Liver (tissue), 9 donors: ENCODE data around the gene PCDH15. TPM values are rescaled to one million over a fixed set of nuclear protein-coding genes. Genes with fewer than 3 reads are reported as not detected.

Experiments used
- DNase-seq: peaks from one replicate; pipeline ENCODE4 v3.0.0-alpha.2; 2017; ENCODE audit warnings: low spot score
- H3K27ac ChIP-seq, 2 donors: one replicate each; pipeline ENCODE4 v1.7.0; 2013; ENCODE audit warnings: inconsistent platforms in 2 of 2, low read length in 2 of 2, control low read depth in 1 of 2, low read depth in 1 of 2, mild to moderate bottlenecking in 1 of 2
- H3K27me3 ChIP-seq, 4 donors: one replicate each; pipeline versions ENCODE4 v1.6.1 to v1.7.0; 2013; ENCODE audit warnings: low read length in 3 of 4, inconsistent platforms in 1 of 4, mild to moderate bottlenecking in 1 of 4, moderate library complexity in 1 of 4; ENCODE audit not compliant: control insufficient read depth in 4 of 4, insufficient read depth in 4 of 4
- H3K36me3 ChIP-seq, 4 donors: one replicate each; pipeline versions ENCODE4 v1.6.1 to v1.7.0; 2013; ENCODE audit warnings: low read length in 3 of 4, mild to moderate bottlenecking in 3 of 4, low read depth in 1 of 4, moderate library complexity in 1 of 4; ENCODE audit not compliant: control insufficient read depth in 4 of 4, insufficient read depth in 3 of 4
- H3K4me1 ChIP-seq, 4 donors: one replicate each; pipeline versions ENCODE4 v1.6.1 to v1.7.0; 2013; ENCODE audit warnings: low read length in 3 of 4, mild to moderate bottlenecking in 3 of 4, moderate library complexity in 1 of 4; ENCODE audit not compliant: control insufficient read depth in 4 of 4, insufficient read depth in 4 of 4
- H3K4me3 ChIP-seq, 3 donors: one replicate each; pipeline versions ENCODE4 v1.6.1 to v1.7.0; 2013; ENCODE audit warnings: low read length in 3 of 3, control low read depth in 1 of 3, low read depth in 1 of 3, mild to moderate bottlenecking in 1 of 3
- H3K9ac ChIP-seq, 2 donors: one replicate each; pipeline ENCODE4 v1.7.0; 2013; ENCODE audit warnings: low read length in 2 of 2, mild to moderate bottlenecking in 2 of 2, moderate library complexity in 2 of 2, control low read depth in 1 of 2, low read depth in 1 of 2
- H3K9me3 ChIP-seq, 4 donors: one replicate each; pipeline versions ENCODE4 v1.6.1 to v1.7.0; 2013; ENCODE audit warnings: low read length in 3 of 4; ENCODE audit not compliant: control insufficient read depth in 4 of 4
- EGR1 ChIP-seq, 2 donors: IDR thresholded peaks; 2 replicates each; pipeline ENCODE4 v1.6.1; 2016 to 2018; ENCODE audit warnings: antibody characterized with exemption in 2 of 2, low read depth in 2 of 2
- FOXA1 ChIP-seq: IDR thresholded peaks from 2 replicates; pipeline ENCODE4 v1.6.1; 2016; ENCODE audit warnings: antibody characterized with exemption
- FOXA2 ChIP-seq: IDR thresholded peaks from 2 replicates; pipeline ENCODE4 v1.6.1; 2016; ENCODE audit warnings: antibody characterized with exemption
- GABPA ChIP-seq, 2 donors: IDR thresholded peaks in 1 of 2; conservative IDR thresholded peaks in 1 of 2; 2 replicates each; pipeline ENCODE4 v1.6.1; 2016; ENCODE audit warnings: antibody characterized with exemption in 2 of 2, mild to moderate bottlenecking in 1 of 2, moderate library complexity in 1 of 2
- HNF4A ChIP-seq, 2 donors: conservative IDR thresholded peaks; 2 replicates each; pipeline ENCODE4 v1.6.1; 2016; ENCODE audit warnings: antibody characterized with exemption in 2 of 2, mild to moderate bottlenecking in 2 of 2
- HNF4G ChIP-seq: IDR thresholded peaks from 2 replicates; pipeline ENCODE4 v1.6.1; 2016; ENCODE audit warnings: antibody characterized with exemption
- JUND ChIP-seq, 2 donors: IDR thresholded peaks; 2 replicates each; pipeline ENCODE4 v1.6.1; 2016; ENCODE audit warnings: antibody characterized with exemption in 2 of 2
- NR2F2 ChIP-seq: IDR thresholded peaks from 2 replicates; pipeline ENCODE4 v1.6.1; 2016; ENCODE audit warnings: antibody characterized with exemption
- RAD21 ChIP-seq, 2 donors: IDR thresholded peaks; 2 replicates each; pipeline ENCODE4 v1.6.1; 2016; ENCODE audit warnings: antibody characterized with exemption in 2 of 2, mild to moderate bottlenecking in 2 of 2
- RXRA ChIP-seq, 2 donors: IDR thresholded peaks; 2 replicates each; pipeline ENCODE4 v1.6.1; 2017 to 2018; ENCODE audit warnings: antibody characterized with exemption in 2 of 2, mild to moderate bottlenecking in 1 of 2
- SP1 ChIP-seq: IDR thresholded peaks from 2 replicates; pipeline ENCODE4 v1.6.1; 2018; ENCODE audit warnings: antibody characterized with exemption, mild to moderate bottlenecking
- TAF1 ChIP-seq: conservative IDR thresholded peaks from 2 replicates; pipeline ENCODE4 v1.6.1; 2016; ENCODE audit warnings: antibody characterized with exemption, mild to moderate bottlenecking
- YY1 ChIP-seq: IDR thresholded peaks from 2 replicates; pipeline ENCODE4 v1.6.1; 2016; ENCODE audit warnings: antibody characterized with exemption, mild to moderate bottlenecking
- WGBS: extraction: QIAGEN DNeasy Blood & Tissue Kit; methylation state at CpG from one replicate; pipeline ENCODE4 v1.1.7; 2013; 5-methylcytosine and 5-hydroxymethylcytosine counted together
- polyA plus RNA-seq, 2 donors: library from polyadenylated mRNA; stranded (reverse) in 1 of 2; unstranded in 1 of 2; fragments of 200-250 nt in 1 of 2; fragments of >200 nt in 1 of 2; fragmentation: Nextera tagmentation in 1 of 2; extraction: Ambion mirVana in 1 of 2; gene quantifications; one replicate each; pipeline versions ENCODE4 v1.2.1 to v1.2.3, GENCODE V29; 2013 to 2015
- total RNA-seq, 2 donors: library from RNA; depleted of rRNA; stranded (reverse); fragments of >200 nt; gene quantifications; one replicate each; pipeline ENCODE4 v1.2.3, GENCODE V29; 2014
- TF ChIP-seq, protein P1 (sequence below): IDR thresholded peaks from 2 replicates; pipeline ENCODE4 v1.6.1; 2016; ENCODE audit warnings: antibody characterized with exemption
- TF ChIP-seq, protein P2 (sequence below): IDR thresholded peaks from 2 replicates; pipeline ENCODE4 v1.6.1; 2016; ENCODE audit warnings: antibody characterized with exemption, mild to moderate bottlenecking
- TF ChIP-seq, protein P3 (sequence below): IDR thresholded peaks from 2 replicates; pipeline ENCODE4 v1.6.1; 2016; ENCODE audit warnings: antibody characterized with exemption
- TF ChIP-seq, protein P4 (sequence below): fragments of 150-350 bp; IDR thresholded peaks from 2 replicates; pipeline ENCODE4 v1.5.1; 2017; ENCODE audit warnings: improper control_type of control experiment, low read depth, low read length; ENCODE audit not compliant: missing input control
- donor health status: healthy.
- donor health status: healthy.
- donor health status: healthy.
- donor health status: healthy.
- donor health status: healthy.

PCDH15 gene
- total and polyA plus RNA-seq, 4 donors: 0.05 TPM; not detected in 3

DNA sequence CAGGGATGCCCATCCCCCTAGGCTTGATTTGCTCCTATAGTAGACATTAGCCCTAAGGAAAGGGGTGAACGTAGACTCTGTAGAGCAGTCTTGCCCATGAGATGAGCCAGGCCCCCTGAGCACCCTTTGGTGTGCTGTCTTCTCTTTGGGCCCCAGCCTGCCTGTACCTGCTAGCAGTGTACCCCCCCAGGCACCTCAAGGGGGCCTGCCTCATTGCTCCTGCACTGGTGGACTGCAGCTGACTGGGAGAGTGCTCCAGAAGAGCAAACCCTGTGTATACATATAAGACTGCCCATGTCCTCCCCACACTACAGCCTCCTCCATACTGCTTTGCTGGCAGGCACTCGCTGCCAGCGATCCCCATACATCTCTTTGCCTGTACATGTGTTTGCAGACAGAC lies 206.7 kb downstream of the PCDH15 start (continued):
- no peak for TF ChIP-seq YY1

DNA sequence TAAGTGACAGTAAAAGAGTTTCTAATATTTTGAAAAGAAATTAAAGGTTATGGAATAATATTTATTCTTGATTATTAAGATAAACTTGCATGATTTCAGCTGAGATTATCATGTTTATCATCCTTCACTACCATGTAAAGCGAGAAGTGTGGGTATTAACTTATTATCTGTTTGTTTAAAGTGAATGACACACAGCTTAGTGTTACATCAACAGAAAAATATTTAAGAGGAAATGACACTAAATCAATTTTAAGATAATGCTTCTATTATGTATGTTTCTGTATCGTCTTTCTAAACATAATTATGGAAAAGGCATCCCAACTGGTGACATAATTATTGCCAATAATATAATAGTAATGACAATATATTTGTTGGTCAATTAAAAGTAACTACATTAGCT lies 213.1 kb downstream of the PCDH15 start:
- no peak for DNase-seq
- Histone ChIP-seq H3K36me3 (no peaks in the 10 kb centered on the region), H3K4me1 (no peaks in the 10 kb centered on the region), H3K9ac (no peak overlapping the region), H3K27ac (no peak overlapping the region), H3K9me3 (no peaks in the 10 kb centered on the region), H3K4me3 (no peak overlapping the region), H3K27me3 (no peaks in the 10 kb centered on the region)
- 25% methylated on average over 2 of the region's 2 CpGs for WGBS
- no peak for TF ChIP-seq SP1
- no peak for TF ChIP-seq JUND (IDR thresholded peaks at IDR 0.05)
- TF ChIP-seq EGR1 (IDR thresholded peaks at IDR 0.05; ENCODE audit: low read depth in 2 of 2): no peak

DNA sequence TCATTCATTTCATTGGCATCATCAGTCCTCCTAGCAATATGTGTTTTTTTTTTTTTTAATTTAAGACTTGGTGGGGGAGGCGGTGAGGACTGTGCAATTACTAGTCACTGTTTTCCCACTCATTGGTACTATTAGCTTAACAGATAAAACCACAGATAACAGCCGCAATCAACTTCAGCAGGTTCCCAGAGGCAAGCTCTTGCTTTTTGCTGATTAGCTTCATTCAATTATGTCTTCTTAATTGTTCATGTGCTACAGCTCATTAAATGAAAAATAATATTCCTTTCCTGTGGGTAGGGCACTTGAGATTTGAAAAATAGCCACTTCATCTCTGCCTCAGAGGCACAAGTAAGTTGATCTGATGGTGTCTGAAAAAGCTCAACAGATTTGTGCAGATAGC lies 215.5 kb downstream of the PCDH15 start:
- TF ChIP-seq RXRA (IDR thresholded peaks at IDR 0.05): no peak
- TF ChIP-seq YY1: no peak
- no peak for TF ChIP-seq RAD21 (IDR thresholded peaks at IDR 0.05)
- no peak for TF ChIP-seq GABPA (IDR thresholded peaks at IDR 0.05 in 1 of 2, conservative IDR thresholded peaks at IDR 0.05 in 1 of 2)
- TF ChIP-seq FOXA2: no peak
- no peak for TF ChIP-seq HNF4A (conservative IDR thresholded peaks at IDR 0.05)
- no peak for TF ChIP-seq FOXA1
- TF ChIP-seq, protein P1, sequence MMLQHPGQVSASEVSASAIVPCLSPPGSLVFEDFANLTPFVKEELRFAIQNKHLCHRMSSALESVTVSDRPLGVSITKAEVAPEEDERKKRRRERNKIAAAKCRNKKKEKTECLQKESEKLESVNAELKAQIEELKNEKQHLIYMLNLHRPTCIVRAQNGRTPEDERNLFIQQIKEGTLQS: no peak
- TF ChIP-seq, protein P2, sequence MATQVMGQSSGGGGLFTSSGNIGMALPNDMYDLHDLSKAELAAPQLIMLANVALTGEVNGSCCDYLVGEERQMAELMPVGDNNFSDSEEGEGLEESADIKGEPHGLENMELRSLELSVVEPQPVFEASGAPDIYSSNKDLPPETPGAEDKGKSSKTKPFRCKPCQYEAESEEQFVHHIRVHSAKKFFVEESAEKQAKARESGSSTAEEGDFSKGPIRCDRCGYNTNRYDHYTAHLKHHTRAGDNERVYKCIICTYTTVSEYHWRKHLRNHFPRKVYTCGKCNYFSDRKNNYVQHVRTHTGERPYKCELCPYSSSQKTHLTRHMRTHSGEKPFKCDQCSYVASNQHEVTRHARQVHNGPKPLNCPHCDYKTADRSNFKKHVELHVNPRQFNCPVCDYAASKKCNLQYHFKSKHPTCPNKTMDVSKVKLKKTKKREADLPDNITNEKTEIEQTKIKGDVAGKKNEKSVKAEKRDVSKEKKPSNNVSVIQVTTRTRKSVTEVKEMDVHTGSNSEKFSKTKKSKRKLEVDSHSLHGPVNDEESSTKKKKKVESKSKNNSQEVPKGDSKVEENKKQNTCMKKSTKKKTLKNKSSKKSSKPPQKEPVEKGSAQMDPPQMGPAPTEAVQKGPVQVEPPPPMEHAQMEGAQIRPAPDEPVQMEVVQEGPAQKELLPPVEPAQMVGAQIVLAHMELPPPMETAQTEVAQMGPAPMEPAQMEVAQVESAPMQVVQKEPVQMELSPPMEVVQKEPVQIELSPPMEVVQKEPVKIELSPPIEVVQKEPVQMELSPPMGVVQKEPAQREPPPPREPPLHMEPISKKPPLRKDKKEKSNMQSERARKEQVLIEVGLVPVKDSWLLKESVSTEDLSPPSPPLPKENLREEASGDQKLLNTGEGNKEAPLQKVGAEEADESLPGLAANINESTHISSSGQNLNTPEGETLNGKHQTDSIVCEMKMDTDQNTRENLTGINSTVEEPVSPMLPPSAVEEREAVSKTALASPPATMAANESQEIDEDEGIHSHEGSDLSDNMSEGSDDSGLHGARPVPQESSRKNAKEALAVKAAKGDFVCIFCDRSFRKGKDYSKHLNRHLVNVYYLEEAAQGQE: no peak
- TF ChIP-seq EGR1 (IDR thresholded peaks at IDR 0.05; ENCODE audit: low read depth in 2 of 2): no peak
- TF ChIP-seq, protein P3, sequence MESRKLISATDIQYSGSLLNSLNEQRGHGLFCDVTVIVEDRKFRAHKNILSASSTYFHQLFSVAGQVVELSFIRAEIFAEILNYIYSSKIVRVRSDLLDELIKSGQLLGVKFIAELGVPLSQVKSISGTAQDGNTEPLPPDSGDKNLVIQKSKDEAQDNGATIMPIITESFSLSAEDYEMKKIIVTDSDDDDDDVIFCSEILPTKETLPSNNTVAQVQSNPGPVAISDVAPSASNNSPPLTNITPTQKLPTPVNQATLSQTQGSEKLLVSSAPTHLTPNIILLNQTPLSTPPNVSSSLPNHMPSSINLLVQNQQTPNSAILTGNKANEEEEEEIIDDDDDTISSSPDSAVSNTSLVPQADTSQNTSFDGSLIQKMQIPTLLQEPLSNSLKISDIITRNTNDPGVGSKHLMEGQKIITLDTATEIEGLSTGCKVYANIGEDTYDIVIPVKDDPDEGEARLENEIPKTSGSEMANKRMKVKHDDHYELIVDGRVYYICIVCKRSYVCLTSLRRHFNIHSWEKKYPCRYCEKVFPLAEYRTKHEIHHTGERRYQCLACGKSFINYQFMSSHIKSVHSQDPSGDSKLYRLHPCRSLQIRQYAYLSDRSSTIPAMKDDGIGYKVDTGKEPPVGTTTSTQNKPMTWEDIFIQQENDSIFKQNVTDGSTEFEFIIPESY: no peak
- TF ChIP-seq, protein P4, sequence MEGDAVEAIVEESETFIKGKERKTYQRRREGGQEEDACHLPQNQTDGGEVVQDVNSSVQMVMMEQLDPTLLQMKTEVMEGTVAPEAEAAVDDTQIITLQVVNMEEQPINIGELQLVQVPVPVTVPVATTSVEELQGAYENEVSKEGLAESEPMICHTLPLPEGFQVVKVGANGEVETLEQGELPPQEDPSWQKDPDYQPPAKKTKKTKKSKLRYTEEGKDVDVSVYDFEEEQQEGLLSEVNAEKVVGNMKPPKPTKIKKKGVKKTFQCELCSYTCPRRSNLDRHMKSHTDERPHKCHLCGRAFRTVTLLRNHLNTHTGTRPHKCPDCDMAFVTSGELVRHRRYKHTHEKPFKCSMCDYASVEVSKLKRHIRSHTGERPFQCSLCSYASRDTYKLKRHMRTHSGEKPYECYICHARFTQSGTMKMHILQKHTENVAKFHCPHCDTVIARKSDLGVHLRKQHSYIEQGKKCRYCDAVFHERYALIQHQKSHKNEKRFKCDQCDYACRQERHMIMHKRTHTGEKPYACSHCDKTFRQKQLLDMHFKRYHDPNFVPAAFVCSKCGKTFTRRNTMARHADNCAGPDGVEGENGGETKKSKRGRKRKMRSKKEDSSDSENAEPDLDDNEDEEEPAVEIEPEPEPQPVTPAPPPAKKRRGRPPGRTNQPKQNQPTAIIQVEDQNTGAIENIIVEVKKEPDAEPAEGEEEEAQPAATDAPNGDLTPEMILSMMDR: no peak
- no peak for TF ChIP-seq HNF4G
- TF ChIP-seq TAF1: no peak
- no peak for TF ChIP-seq NR2F2
- no peaks in the 10 kb centered on the region for H3K9me3 ChIP-seq
- H3K27me3 ChIP-seq: no peaks in the 10 kb centered on the region
- H3K4me3 ChIP-seq: no peak overlapping the region
- DNase-seq: no peak
- H3K4me1 ChIP-seq: no peaks in the 10 kb centered on the region
- no peak overlapping the region for H3K27ac ChIP-seq
- 19% methylated on average over 2 of the region's 2 CpGs for WGBS
- H3K36me3 ChIP-seq: no peaks in the 10 kb centered on the region
- H3K9ac ChIP-seq: no peak overlapping the region
